GM12878 (cell line): ENCODE data around the gene SLC6A9. TPM values are rescaled to one million over a fixed set of nuclear protein-coding genes. Genes with fewer than 3 reads are reported as not detected.
A peak's percentile ranks its signal among the peaks of the same experiment; 100 is the strongest.

ENCODE experiments used
- BHLHE40 ChIP-seq, 2 experiments: fragments of 450-650 bp in 1 of 2; IDR thresholded peaks; 2 replicates each; pipeline ENCODE4 v1.6.1; 2011 to 2017; ENCODE audit warnings: low read depth in 2 of 2, borderline replicate concordance in 1 of 2, improper control_type of control experiment in 1 of 2, low read length in 1 of 2, mild to moderate bottlenecking in 1 of 2
- ETV6 ChIP-seq, 2 experiments: fragments of 450-650 bp in 1 of 2; IDR thresholded peaks in 1 of 2; conservative IDR thresholded peaks in 1 of 2; 2 replicates each; pipeline ENCODE4 v1.6.1; 2014; ENCODE audit warnings: antibody characterized with exemption in 1 of 2, borderline replicate concordance in 1 of 2, low read depth in 1 of 2, mild to moderate bottlenecking in 1 of 2, moderate library complexity in 1 of 2
- HDGF ChIP-seq: fragments of 450-650 bp; IDR thresholded peaks from 2 replicates; pipeline ENCODE4 v1.6.1; 2016; ENCODE audit warnings: antibody characterized with exemption
- IRF3 ChIP-seq: fragments of 450-650 bp; IDR thresholded peaks from 2 replicates; pipeline ENCODE4 v1.6.1; 2014; ENCODE audit warnings: mild to moderate bottlenecking
- JUNB ChIP-seq: IDR thresholded peaks from 2 replicates; pipeline ENCODE4 v1.6.1; 2016; ENCODE audit warnings: antibody characterized with exemption, mild to moderate bottlenecking
- JUND ChIP-seq: IDR thresholded peaks from 2 replicates; pipeline ENCODE4 v1.6.1; 2012; ENCODE audit warnings: low read depth, mild to moderate bottlenecking, low read length, improper control_type of control experiment, moderate library complexity
- KDM1A ChIP-seq: fragments of 200-600 bp; sonication (generic); IDR thresholded peaks from 2 replicates; pipeline ENCODE4 v1.6.1; 2016; ENCODE audit warnings: borderline replicate concordance
- MEF2A ChIP-seq: IDR thresholded peaks from 2 replicates; pipeline ENCODE4 v1.6.1; 2011; ENCODE audit warnings: low read depth, mild to moderate bottlenecking, low read length, moderate library complexity; ENCODE audit not compliant: insufficient read depth
- NKRF ChIP-seq: fragments of 450-650 bp; conservative IDR thresholded peaks from 2 replicates; pipeline ENCODE4 v1.6.1; 2017; ENCODE audit warnings: mild to moderate bottlenecking, moderate library complexity
- NR2F1 ChIP-seq: fragments of 450-650 bp; conservative IDR thresholded peaks from 2 replicates; pipeline ENCODE4 v1.6.1; 2017; ENCODE audit warnings: mild to moderate bottlenecking
- RCOR1 ChIP-seq: conservative IDR thresholded peaks from 2 replicates; pipeline ENCODE4 v1.6.1; 2012; ENCODE audit warnings: low read depth, low read length, improper control_type of control experiment
- REST ChIP-seq: IDR thresholded peaks from 2 replicates; pipeline ENCODE4 v1.6.1; 2012; ENCODE audit warnings: mild to moderate bottlenecking, low read depth, low read length
- RFX5 ChIP-seq: IDR thresholded peaks from 2 replicates; pipeline ENCODE4 v1.6.1; 2011; ENCODE audit warnings: low read depth, low read length, improper control_type of control experiment
- SP1 ChIP-seq: IDR thresholded peaks from one replicate; pipeline ENCODE4 v1.6.1; 2011; ENCODE audit warnings: low read depth, low read length
- SREBF1 ChIP-seq: IDR thresholded peaks from 2 replicates; pipeline ENCODE4 v1.6.1; 2012; ENCODE audit warnings: mild to moderate bottlenecking, low read length
- TARDBP ChIP-seq: IDR thresholded peaks from 2 replicates; pipeline ENCODE4 v1.6.1; 2016; ENCODE audit warnings: borderline replicate concordance
- USF1 ChIP-seq: IDR thresholded peaks from 2 replicates; pipeline ENCODE4 v1.6.1; 2011; ENCODE audit warnings: borderline replicate concordance, low read depth, mild to moderate bottlenecking, moderate library complexity, mixed read lengths, low read length; ENCODE audit not compliant: insufficient read depth; ENCODE audit errors: extremely low read length
- YBX1 ChIP-seq: fragments of 450-650 bp; IDR thresholded peaks from 2 replicates; pipeline ENCODE4 v1.6.1; 2016; ENCODE audit warnings: antibody characterized with exemption
- YY1 ChIP-seq: IDR thresholded peaks from 2 replicates; pipeline ENCODE4 v1.6.1; 2011; ENCODE audit warnings: low read depth, mild to moderate bottlenecking, low read length
- ZBED1 ChIP-seq: IDR thresholded peaks from 2 replicates; pipeline ENCODE4 v1.6.1; 2016; ENCODE audit warnings: borderline replicate concordance
- ZSCAN29 ChIP-seq: fragments of 450-650 bp; IDR thresholded peaks from 2 replicates; pipeline ENCODE4 v1.6.1; 2017; ENCODE audit warnings: mild to moderate bottlenecking, moderate library complexity
- polyA plus RNA-seq, 11 experiments: library from polyadenylated mRNA; depleted of rRNA in 4 of 11; unstranded in 6 of 11; stranded (reverse) in 5 of 11; fragments of >200 nt; fragmentation: Nextera tagmentation in 4 of 11; fragmentation: Illumina TruSeq in 1 of 11; extraction: Ambion mirVana in 4 of 11; extraction: Trizol in 1 of 11; gene quantifications; 1 replicate in 1 of 11; 2 replicates in 10 of 11; pipeline versions ENCODE4 v1.2.1 to v1.2.3, GENCODE V29; 2011 to 2016; ENCODE audit warnings: inconsistent platforms in 2 of 11, missing spikeins in 2 of 11, low read depth in 1 of 11
- total RNA-seq, 4 experiments: library from RNA; depleted of rRNA in 3 of 4; stranded (reverse); fragments of >200 nt in 3 of 4; fragmentation: Illumina TruSeq in 1 of 4; extraction: Trizol in 1 of 4; gene quantifications; 2 replicates each; pipeline versions ENCODE4 v1.2.1 to v1.2.3, GENCODE V29; 2013 to 2021
- TF ChIP-seq, protein P1 (sequence below): IDR thresholded peaks from 2 replicates; pipeline ENCODE4 v1.6.1; 2011; ENCODE audit warnings: borderline replicate concordance, low read depth, mild to moderate bottlenecking, moderate library complexity, low read length; ENCODE audit not compliant: insufficient read depth, poor library complexity, severe bottlenecking

Gene SLC6A9
- total and polyA plus RNA-seq, 10 of the 15 experiments (the other 5 are each of a cell fraction or from before 2014, with no cell fraction given) = 0.02 to 2.0 (median 0.63) TPM

DNA sequence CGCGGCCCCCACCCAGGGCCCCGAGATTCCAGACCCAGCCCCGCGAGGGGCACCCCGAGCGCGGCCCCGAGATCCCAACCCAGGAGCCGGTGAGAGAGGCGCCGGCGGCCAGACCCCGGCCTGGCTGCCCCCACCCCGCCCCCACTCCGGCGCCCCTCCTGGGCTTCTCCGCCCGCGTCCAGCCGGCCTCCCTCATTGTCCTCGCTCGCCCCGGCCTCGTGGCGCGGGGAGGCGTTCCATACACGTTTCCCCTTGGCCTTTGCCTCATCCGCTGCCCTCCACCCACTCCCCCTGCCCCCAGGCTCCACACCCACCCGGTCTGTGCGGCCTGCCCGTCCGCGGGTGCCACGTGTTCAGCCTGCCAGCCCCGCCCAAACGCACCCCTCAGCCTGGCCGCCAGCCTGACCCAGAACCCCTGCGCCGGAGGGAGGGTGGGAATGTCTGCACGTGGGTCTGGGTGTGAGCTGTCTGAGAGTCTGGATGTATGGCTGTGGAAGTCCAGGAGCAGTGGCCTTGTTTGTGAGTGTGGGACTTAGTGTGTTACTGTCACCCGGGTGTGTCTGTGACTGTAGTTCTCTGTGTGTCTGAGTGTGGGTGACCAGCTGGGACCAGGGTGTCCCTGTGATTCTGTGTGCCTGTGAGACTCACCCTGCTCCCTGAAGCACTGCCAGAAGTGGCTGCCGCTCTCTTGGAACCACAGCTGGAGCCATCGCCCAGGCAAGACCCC is 51.6 kb downstream of the SLC6A9 start (continued):
- TF ChIP-seq REST (no peak), SP1 (no peak), YBX1 (no peak), NR2F1 (no peak), ETV6 (conservative IDR thresholded peaks at IDR 0.05 in 1 of 2, IDR thresholded peaks at IDR 0.05 in 1 of 2; ENCODE audit: borderline replicate concordance in 1 of 2, low read depth in 1 of 2) (no peak), RFX5 (no peak), SREBF1 (no peak), USF1 (peak; percentile 65), IRF3 (no peak), KDM1A (no peak), RCOR1 (no peak), ZSCAN29 (no peak), MEF2A (no peak), HDGF (peak; percentile 43; the same call in 1 of the 2 replicates), JUND (no peak), YY1 (no peak), ZBED1 (no peak), BHLHE40 (IDR thresholded peaks at IDR 0.05; ENCODE audit: borderline replicate concordance in 1 of 2, low read depth in 2 of 2, low read length in 1 of 2) (peak in 1 of 2 experiments; percentile 40; a peak in 2 of 4 replicates), NKRF (no peak; the same call in 1 of the 2 replicates), TARDBP (no peak), JUNB (no peak)
- TF ChIP-seq, protein P1, sequence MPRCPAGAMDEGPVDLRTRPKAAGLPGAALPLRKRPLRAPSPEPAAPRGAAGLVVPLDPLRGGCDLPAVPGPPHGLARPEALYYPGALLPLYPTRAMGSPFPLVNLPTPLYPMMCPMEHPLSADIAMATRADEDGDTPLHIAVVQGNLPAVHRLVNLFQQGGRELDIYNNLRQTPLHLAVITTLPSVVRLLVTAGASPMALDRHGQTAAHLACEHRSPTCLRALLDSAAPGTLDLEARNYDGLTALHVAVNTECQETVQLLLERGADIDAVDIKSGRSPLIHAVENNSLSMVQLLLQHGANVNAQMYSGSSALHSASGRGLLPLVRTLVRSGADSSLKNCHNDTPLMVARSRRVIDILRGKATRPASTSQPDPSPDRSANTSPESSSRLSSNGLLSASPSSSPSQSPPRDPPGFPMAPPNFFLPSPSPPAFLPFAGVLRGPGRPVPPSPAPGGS = no peak
